Fibroblast of skin of back (primary cell): ENCODE measurements around the gene CD44.
A peak's percentile ranks its signal among the peaks of the same experiment; 100 is the strongest.
"Not testable (repeated sequence)": the region's sequence is repeated elsewhere in the genome, so short reads cannot be mapped to it uniquely, and the experiment has no call there.

Source experiments
- DNase-seq: peaks from one replicate; pipeline ENCODE4 v3.0.0-alpha.2; 2013

The CD44 gene

DNA sequence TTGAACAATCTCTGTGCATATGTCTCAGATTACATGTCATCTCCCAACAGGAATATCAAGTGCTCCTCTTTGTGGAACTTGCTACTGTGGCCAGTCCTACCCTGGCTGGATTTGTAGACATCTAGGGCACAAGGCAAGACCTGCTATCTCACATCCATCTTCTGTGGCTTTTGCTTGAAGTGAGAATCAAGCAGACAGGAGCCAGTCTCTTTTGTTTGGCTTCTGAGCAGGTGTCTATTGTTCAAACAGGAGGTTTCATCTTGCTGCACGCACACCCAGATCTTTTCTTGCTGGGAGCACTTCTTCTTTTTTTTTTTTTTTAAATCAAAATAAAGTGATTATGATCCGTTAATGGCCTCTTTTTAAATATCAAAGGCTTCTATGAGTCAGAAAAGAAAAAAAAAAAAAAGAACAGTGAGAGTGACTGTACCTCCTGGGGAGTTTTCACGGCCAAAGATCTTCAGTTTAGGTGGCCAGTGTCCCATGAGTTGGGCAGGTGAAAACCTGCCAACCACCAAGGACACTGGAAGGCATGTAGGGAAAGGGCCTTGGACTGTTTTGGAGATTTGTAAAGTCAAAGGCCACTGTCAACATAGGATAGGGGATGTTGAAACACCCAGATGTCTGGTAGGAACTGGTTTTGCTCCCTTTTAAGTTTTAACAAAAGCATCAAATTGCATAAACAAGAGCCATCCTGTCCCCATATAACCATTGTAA is 78.1 kb downstream of the CD44 start:
- DNase-seq, result no peak

DNA sequence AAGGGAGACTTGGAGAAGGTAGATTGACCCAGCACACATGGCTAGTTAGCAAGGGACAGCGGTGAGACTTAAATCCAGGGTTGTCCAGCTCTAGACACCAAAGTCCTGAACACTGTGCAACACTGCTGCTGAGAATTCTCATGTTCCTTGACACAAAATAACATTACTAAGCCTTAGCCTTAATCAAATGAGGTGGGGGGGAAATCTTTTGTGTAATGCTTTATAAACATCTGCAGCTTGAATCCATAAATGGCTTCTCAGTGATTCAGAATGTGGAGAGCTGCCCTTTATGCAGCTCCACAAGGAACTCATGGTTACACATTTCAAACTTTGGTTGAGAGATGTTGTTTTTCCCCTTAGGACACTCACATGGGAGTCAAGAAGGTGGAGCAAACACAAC is 80.0 kb downstream of the CD44 start:
- DNase-seq, result peak; percentile 71

DNA sequence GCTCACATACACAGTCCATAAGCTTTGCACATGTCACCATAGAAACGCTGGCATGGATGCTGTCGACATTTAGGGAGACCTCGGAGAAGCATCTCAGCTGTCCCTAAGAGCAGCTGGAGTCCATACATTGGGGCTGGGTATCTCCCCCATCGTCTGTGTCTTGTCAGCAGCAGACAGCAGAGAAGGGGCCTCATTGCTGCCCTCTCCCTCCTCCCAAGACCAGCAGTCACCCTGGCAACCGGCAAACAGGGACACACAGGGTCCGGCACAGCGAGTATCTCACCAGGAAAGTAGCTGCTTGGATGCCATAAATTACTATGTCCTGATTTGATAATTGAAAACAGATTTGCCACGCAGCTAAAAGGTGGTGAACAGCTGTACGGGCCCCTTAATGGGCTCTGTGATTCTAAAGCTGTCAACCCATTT is 84.4 kb downstream of the CD44 start:
- peak; percentile 90 for DNase-seq

DNA sequence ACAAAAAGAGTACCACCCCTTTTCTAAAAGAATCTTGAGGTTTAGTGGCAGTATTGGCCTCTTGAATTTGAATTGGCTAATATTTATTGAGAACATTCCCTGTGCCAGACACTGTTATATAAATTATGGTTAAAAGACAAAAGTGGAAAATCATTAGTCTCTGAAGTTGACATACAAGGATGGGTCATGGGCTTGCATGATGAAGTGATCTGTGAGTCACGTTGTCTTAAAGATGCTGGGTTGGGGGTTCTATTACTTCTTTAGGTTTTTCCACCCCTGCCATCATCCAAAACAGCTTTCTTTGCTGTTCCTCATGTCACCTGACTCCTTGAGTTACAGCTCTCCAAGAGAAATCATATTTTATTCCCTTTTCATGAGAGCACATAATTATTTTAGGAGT is 85.0 kb downstream of the CD44 start:
- DNase-seq, result no peak

DNA sequence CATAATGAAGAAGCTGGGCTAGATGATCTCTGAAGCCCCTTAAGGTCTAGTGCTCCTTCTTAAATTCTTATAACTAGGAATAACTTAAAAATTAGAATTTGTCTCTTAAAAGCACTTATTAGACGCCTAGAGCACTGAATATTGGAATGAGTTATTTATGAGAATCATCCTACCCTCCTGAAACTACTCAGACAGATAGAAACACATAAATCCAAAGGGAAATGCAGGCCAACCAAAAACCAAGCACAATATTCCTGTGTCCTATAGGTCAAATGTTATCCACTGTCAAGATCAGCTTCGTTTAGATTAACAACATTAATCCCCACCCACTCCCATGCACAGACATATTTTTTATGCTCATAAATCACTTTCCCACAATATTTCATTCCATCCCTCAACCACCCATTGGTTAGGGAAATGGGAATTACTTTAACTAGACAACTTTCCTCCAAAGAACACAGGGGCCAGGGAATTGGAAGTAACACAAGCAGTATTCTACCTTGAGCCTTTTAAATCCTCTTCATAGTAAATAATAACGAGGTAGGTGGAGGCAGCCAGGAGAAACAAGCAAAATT is 87.1 kb downstream of the CD44 start:
- DNase-seq, result no peak

DNA sequence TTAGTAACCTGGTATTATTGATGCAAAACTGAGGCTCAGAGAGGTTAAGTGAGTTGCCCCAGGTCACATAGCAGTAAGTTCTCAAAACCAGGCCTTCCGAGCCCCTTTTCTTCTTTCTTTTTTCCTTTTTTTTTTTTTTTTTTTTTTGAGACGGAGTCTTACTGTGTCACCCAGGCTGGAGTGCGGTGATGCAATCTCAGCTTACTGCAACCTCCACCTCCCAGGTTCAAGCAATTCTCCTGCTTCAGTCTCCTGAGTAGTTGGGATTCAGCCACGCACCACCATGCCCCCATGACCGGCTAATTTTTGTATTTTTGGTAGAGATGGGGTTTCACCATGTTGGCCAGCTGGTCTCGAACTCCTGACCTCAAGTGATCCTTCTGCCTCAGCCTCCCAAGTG is 87.8 kb downstream of the CD44 start:
- DNase-seq, result not testable (repeated sequence)

DNA sequence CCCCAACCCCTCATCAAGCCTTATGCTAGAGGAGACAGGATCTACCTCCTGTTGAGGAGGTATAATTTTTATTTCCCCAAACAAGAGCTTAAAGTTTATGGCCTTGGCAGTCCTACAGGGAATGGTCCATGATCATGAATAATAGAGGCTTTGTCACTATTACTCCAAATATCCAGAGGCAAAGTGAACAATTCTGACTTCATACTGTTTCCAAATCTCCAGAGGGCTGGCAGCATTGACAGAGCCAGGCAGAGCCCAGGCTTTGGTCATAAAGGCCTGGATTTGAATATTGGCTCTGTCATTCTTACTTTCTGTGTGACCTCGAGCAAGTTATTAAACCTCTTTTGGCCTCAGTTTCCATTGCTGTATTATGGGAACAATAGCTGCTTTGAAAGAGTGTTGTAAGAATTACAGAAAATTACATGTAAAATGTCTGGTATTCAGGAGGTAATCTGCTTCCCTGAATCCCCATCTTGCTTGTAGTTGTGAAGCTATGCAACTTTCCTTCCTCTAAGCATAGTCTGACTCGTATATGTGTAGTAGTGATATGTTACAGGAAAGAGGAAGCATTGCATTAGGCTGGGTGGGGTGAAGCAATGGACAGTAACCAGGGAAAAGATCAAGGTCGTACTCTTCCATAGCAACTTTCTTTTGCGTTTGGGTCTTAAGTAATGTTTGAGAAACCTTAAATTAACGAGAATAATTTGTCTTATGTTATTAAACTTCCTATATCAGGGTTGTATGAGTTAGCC is 88.8 kb downstream of the CD44 start:
- no peak for DNase-seq

DNA sequence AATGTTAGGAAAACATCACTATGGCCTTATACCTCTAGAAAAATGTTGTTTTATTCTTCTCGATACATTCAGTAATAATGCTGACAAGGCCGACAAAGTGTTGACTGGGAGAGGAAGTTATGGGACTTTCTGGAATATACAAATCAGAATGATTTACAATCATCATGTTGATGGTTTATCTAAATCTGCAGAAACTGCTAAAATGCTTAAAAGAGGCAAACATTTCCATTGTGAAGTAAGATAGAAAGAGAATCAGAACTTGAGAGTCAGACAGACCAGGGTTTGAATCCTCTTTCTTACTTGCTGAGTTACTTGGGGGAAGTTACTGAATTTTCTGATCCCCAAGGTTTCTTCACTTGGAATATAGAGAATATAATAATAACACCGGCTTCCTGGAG is 89.4 kb downstream of the CD44 start:
- no peak for DNase-seq

DNA sequence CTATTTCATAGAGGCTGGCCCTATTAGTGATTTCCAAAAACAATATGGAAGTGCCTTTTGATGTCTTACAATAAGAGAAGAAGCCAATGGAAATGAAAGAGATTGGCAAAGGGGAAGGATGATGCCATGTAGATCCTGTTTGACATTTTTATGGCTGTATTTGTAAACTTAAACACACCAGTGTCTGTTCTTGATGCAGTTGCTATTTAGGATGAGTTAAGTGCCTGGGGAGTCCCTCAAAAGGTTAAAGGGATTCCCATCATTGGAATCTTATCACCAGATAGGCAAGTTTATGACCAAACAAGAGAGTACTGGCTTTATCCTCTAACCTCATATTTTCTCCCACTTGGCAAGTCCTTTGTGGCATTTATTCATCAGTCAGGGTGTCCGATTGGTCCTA is 91.4 kb downstream of the CD44 start:
- DNase-seq, result no peak

DNA sequence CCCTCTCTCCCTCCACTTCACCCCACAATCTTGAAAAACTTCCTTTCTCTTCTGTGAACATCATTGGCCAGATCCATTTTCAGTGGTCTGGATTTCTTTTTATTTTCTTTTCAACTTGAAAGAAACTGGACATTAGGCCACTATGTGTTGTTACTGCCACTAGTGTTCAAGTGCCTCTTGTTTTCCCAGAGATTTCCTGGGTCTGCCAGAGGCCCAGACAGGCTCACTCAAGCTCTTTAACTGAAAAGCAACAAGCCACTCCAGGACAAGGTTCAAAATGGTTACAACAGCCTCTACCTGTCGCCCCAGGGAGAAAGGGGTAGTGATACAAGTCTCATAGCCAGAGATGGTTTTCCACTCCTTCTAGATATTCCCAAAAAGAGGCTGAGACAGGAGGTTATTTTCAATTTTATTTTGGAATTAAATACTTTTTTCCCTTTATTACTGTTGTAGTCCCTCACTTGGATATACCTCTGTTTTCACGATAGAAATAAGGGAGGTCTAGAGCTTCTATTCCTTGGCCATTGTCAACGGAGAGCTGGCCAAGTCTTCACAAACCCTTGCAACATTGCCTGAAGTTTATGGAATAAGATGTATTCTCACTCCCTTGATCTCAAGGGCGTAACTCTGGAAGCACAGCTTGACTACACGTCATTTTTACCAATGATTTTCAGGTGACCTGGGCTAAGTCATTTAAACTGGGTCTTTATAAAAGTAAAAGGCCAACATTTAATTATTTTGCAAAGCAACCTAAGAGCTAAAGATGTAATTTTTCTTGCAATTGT is 92.3 kb downstream of the CD44 start:
- DNase-seq, result no peak

DNA sequence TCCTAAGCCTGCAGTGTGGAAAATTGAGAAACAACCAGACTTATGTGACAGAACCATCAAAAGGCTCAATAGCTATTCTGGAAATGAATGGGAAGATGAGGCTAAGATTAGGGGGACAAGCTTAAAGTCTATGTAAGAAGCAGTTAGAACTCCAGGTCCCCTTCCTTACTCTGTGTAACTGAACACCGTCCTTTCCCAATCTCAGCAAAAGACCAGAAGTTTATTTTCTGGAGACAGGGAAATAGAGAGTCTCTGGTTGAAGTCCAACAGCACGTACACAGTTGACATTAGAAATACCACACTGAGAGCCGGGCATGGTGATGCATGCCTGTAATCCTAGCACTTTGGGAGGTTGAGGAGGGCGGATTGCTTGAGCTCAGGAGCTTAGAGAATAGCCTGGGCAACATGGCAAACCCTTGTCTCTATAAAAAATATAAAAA is 93.9 kb downstream of the CD44 start:
- peak; percentile 23 for DNase-seq

DNA sequence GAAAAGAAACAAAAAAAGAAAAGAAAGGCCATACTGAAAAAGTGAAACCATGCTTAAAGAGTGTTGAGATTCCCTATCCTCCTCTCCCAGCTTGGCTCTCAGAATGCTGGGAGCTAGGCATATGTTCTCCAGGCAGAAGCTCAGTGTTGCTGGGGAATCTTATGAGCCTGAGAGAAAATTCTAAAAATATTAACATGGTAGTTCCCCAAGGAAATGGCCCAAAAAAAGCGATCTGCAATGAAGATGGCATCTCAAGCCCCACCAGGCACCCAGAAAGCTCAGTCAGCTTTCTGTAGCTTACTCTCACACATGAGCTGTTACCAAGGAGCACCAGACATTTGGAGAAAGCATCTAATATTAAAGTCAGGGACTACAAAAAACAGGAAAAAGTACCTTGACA is 94.5 kb downstream of the CD44 start:
- DNase-seq, result no peak

DNA sequence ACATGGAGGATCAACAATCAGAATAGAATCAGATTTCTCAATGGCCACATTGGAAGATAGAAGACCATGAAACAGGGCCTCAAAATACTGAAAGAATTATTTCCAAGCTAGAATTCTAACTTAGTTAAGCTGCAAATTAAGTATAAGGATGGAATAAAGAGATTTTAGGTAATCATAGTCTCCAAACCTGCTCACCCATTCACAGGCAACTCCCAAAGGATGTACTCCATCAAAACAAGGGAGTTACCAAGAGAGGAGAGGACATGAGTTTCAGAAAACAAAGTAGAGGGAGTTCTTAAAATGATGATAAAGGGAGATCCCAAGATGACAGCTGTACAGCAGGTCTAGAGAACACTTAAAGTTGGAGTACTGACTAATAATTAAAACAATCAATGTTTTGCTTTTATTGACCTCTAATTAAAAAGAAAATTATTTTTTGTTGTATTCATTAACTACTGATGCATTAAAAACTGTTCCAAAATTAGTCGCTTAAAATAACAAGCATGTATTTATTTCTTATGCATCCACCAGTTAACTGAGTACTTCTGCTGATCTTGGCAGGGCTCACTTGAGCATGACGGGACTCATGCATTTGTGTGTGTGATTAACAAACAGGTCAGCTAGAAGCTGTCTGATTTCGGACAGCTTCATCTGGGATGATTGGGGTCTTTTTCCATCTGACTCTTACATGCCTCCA is 95.6 kb downstream of the CD44 start:
- DNase-seq, result no peak

DNA sequence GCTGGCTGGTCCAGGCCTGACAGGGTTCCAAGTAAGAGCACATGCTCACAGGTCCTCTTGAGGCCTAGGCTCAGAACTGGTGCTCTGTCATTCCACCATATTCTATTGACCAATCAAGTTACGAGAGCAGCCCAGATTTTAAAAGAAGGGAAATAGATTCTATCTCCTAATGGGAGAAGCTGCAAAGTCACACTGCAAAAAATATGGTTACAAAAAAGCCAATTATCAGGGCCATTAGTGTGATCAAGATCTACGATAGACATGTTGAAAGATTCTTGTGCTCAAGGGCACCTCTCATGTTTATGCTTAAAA is 96.1 kb downstream of the CD44 start:
- no peak for DNase-seq

DNA sequence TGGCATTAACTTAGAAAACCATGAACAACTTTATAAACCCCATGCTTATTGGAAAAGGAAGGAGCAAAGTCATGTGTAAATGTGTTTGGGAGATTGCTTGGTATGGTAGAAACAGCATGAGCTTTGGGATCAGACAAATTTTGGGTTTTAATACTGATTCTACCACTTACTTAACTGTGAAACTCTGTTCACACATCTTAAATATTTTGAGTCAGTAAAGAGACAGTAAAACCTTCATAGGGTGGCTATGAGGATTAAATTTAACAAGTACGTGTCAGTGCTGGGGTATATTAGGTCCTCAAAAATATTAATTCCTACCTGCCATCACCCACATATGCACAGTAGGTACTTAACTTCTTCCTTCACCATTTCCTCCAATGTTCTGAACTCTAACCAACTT is 96.5 kb downstream of the CD44 start:
- DNase-seq, result no peak

DNA sequence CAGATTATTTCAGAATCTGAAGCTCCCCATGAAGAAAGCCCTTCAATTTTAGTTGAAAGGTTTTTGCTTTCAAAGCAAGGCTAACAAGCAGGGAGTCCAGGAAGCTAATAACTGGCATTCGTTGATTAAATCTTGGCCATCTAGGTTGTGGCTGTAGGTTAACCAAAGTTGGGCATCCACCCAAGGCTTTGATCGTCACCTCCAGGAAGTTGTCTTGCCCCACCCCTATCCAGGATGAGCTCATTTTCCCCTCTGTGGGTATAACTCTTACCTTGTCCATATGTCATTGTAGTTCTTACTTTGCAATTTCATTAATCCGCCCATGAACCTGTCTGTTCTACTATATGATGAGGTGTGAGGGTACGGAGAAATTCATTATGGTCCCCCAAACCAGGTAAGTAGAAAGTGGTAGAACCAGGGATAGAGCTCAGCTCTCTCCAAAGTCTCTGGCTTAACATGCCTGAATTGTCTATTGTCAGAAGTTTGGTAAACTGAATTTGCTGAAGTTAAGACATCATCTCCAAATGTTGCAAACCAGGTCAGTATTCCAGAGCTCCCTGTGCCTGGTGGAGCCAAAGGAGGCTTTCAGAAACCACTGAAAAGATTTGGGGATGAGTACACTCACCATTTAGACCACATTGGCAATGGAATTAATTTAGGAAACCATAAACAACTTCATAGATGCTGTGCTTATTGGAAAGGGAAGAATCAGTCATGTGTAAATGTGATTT is 97.1 kb downstream of the CD44 start:
- no peak for DNase-seq

DNA sequence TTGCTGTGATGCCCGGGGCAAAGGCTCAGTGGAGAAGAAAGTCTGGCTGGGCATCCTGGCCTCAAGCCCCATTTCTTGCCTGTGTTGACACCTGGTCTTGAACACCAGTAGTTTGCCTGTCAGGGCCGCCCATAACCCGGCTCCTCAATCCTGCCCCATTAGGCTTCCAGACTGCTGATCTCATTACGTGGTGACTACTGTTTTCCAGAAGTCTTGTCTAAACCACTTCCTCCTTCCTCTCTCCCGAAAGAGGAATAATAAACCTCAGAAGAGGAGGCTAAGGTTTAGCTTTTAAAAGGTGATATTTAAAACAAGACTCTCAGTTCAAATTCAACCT is 97.7 kb downstream of the CD44 start:
- DNase-seq, result peak; percentile 75

DNA sequence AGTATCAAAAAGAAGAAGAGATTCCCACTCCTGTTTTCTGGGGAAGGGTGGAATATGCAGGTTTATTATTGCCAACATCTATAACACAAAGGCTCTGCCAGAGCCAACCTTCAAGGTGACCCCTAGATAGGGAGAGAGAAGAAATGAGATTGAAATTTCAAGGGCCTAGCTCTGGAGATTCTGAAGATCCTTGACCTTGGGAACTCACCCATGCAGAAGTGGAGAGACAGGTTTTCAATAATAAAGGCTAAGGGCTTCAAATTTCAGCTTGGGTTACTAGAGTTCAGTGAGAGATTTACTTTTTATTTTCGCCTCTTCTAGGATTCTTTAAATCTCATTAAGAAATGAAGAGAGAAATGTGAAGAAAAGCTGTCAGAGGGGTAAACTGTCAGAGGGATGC is 98.4 kb downstream of the CD44 start:
- no peak for DNase-seq

DNA sequence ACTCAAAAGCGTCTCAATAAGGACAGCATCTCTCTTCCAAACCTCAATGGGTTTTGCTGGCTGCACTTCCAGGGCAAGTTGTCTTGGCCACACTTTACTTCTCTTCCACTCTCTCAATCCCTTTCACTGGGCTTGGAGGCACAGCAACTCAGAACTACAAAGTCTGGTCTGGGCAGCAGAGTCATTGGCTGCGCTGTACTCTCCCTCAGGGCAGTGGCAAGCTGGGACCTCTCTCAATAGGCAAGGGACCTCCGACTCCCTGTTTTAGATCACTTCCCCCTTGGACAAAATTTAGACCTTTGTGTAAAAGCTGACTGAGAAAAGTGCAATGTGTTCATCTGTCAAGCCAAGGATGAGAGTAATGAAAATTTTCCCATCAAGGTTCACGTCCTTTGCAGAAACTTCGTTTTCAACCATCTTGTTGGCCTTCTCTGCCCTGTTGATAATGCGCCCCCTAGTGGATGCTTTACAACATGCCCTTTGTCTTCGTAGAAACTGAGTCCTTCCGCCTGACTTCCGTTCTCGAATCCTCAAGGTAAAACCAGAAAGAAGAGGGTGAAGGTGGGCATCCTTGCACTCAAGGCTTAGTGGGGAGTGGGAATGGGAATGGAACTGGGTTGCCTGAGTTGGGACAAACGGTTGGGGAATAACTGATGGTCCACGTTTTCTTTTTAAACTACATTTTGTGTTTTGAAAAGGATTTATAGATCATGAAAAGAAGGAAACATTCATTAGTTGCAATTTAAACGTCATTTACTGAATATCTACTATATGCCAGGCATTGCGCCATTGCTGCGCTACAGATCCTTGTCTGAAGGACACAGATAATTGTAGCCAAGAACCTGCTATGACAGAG is 99.1 kb downstream of the CD44 start:
- DNase-seq, result peak; percentile 24

DNA sequence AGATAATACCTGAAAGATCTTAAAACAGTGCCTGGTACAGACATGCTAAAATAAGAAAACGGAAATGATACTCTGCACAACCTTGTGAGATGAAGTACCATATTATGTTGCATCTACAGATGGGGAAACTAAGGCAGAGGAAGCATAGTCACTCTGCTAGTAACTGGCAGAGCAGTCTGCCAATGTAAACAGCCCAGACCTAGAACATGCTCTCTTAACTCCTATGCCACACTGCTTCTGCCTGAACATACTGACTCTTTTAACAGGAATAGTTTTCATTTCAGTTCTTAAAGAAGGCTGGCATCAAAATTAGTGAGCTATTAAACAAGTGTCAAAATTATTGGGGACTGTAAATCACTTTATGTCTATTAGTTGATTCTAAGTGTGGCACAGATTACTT is 99.9 kb downstream of the CD44 start:
- DNase-seq, result no peak

DNA sequence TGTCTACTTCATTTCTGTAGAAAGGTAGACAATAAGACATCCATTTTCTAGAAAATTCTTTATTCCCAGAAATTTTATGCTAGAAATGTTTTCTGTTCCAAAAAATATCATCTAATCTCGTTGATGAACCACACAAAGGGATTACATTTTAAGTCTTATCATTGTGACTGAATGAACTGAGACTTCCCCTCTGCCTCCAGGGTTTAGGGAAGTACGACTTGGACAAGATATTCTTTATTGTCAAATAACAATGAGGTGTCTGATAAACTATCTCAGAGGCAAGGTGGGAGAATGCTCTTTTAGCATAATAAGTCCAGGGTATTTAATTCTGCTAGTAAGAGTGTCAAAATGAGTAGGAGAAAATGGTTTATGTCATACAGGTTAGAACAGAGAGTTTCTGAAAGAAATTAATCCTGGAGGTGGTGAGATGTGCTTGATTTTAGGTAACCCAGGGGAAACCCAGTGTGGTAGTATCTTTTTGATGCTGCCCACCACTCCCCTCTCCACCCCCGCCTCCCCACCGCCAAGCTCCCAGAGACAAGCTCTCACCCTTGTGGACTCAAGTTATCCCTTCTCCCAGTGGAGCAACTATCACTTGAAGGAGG is 100.6 kb downstream of the CD44 start:
- no peak for DNase-seq
